CD8-positive, alpha-beta memory T cell (primary cell): ENCODE results near the gene GFM1. TPM values are rescaled to one million over a fixed set of nuclear protein-coding genes. Genes with fewer than 3 reads are reported as not detected.

ENCODE experiments used
- CTCF ChIA-PET: fragments of 350-600 bp; sonication (Branson Sonifier 250); formaldehyde crosslinking; loops from one replicate; lab custom pipeline; 2021; ENCODE audit warnings: antibody characterized with exemption; lab: Charles Lee
- POLR2A ChIA-PET: fragments of 350-600 bp; sonication (Branson Sonifier 250); formaldehyde crosslinking; loops from one replicate; lab custom pipeline; 2021; ENCODE audit warnings: antibody characterized with exemption; lab: Charles Lee
- DNase-seq, 5 donors: peaks; one replicate each; pipeline versions ENCODE4 v3.0.0 to v3.0.0-alpha.2; 2020 to 2022; ENCODE audit warnings: mixed read lengths in 1 of 5
- H3K27ac ChIP-seq: one replicate; pipeline ENCODE4 v1.7.0; 2013; ENCODE audit warnings: low read depth, mild to moderate bottlenecking, low read length, moderate library complexity
- H3K27me3 ChIP-seq: 2 replicates; pipeline ENCODE4 v1.7.0; 2013; ENCODE audit warnings: low read length, mild to moderate bottlenecking; ENCODE audit not compliant: insufficient read depth, poor library complexity, severe bottlenecking
- H3K36me3 ChIP-seq: 2 replicates; pipeline ENCODE4 v1.7.0; 2013; ENCODE audit warnings: mild to moderate bottlenecking, low read length, moderate library complexity; ENCODE audit not compliant: insufficient read depth
- H3K4me1 ChIP-seq: 2 replicates; pipeline ENCODE4 v1.7.0; 2013; ENCODE audit warnings: mild to moderate bottlenecking, low read length, moderate library complexity; ENCODE audit not compliant: insufficient read depth
- H3K4me3 ChIP-seq: 2 replicates; pipeline ENCODE4 v1.7.0; 2013; ENCODE audit warnings: mild to moderate bottlenecking, low read length
- H3K9me3 ChIP-seq: 2 replicates; pipeline ENCODE4 v1.7.0; 2013; ENCODE audit warnings: mild to moderate bottlenecking, low read length
- H3K27ac Mint-ChIP-seq, 8 donors: one replicate each; pipeline ENCODE4 v1.8.0; 2020 to 2021; ENCODE audit warnings: mixed read lengths in 8 of 8, mild to moderate bottlenecking in 6 of 8, inconsistent platforms in 3 of 8, moderate library complexity in 3 of 8
- H3K27me3 Mint-ChIP-seq, 2 donors: one replicate each; pipeline ENCODE4 v1.8.0; 2020 to 2021; ENCODE audit warnings: mixed read lengths in 2 of 2, mild to moderate bottlenecking in 1 of 2, moderate library complexity in 1 of 2
- H3K36me3 Mint-ChIP-seq, 3 donors: one replicate each; pipeline ENCODE4 v1.8.0; 2020 to 2021; ENCODE audit warnings: mixed read lengths in 3 of 3, inconsistent platforms in 1 of 3, mild to moderate bottlenecking in 1 of 3
- H3K4me1 Mint-ChIP-seq, 3 donors: one replicate each; pipeline ENCODE4 v1.8.0; 2020 to 2021; ENCODE audit warnings: mixed read lengths in 3 of 3, inconsistent platforms in 1 of 3, mild to moderate bottlenecking in 1 of 3
- H3K4me3 Mint-ChIP-seq, 7 donors: one replicate each; pipeline ENCODE4 v1.8.0; 2020 to 2021; ENCODE audit warnings: mixed read lengths in 7 of 7, mild to moderate bottlenecking in 6 of 7, moderate library complexity in 4 of 7, inconsistent platforms in 2 of 7
- H3K9me3 Mint-ChIP-seq, 5 donors: one replicate each; pipeline ENCODE4 v1.8.0; 2020 to 2022; ENCODE audit warnings: mixed read lengths in 5 of 5, mild to moderate bottlenecking in 3 of 5, moderate library complexity in 2 of 5, inconsistent platforms in 1 of 5
- polyA plus RNA-seq: library from polyadenylated mRNA; unstranded; fragments of 300-500 nt; fragmentation: Illumina TruSeq; gene quantifications from one replicate; pipeline ENCODE4 v1.2.3, GENCODE V29; 2021
- total RNA-seq, 2 experiments: library from RNA; stranded (reverse); gene quantifications; one replicate each; pipeline ENCODE4 v1.2.3, GENCODE V29; 2021

GFM1 gene
- total and polyA plus RNA-seq, 3 experiments from 2014 or later = 31.7 to 99.9 (median 91.2) TPM

- no peak overlapping the region for H3K4me3 ChIP-seq
- peak overlapping the region in 6 of 8 donors; percentile 6 to 85 (median 60) for H3K27ac Mint-ChIP-seq
- H3K27ac ChIP-seq = no peak overlapping the region
These were observed 2.3 kb upstream of the GFM1 start for GRCh38 chr3:158642005-158642404.

GRCh38 chr3:158642474-158643210 lies 1.7 kb upstream of the GFM1 start:
- Mint-ChIP-seq H3K27me3 (no peaks in the 10 kb centered on the region), H3K36me3 (peaks cover 0 to 23% (median under 1%) of the 10 kb centered on the region in 3 donors), H3K4me1 (peaks cover 39 to 64% (median 62%) of the 10 kb centered on the region in 3 donors), H3K27ac (peak overlapping the region in 7 of 8 donors; percentile 3 to 81 (median 73)), H3K4me3 (peak overlapping the region in 3 of 7 donors; percentile 14 to 40 (median 20)), H3K9me3 (no peaks in the 10 kb centered on the region)
- H3K9me3 ChIP-seq = no peaks in the 10 kb centered on the region
- ChIA-PET CTCF (interaction anchor here (1.3 kb wide), 1 partner anchor 158 kb away, joined by 3 read pairs; no protein-coding TSS in a partner anchor), POLR2A (no interaction called here)
- no peak overlapping the region for H3K27ac ChIP-seq
- H3K27me3 ChIP-seq = no peaks in the 10 kb centered on the region
- no peak for DNase-seq
- no peak overlapping the region for H3K4me3 ChIP-seq
- peaks cover 10% of the 10 kb centered on the region for H3K36me3 ChIP-seq
- H3K4me1 ChIP-seq = peaks cover 14% of the 10 kb centered on the region

More at GRCh38 chr3:158642005-158642404, 2.3 kb upstream of the GFM1 start:
- peaks cover 10% of the 10 kb centered on the region for H3K36me3 ChIP-seq
- peak in 2 of 5 donors; percentile 4 to 15 for DNase-seq
- H3K27me3 ChIP-seq = no peaks in the 10 kb centered on the region
- Mint-ChIP-seq H3K4me3 (peak overlapping the region in 5 of 7 donors; percentile 14 to 67 (median 28)), H3K9me3 (no peaks in the 10 kb centered on the region), H3K36me3 (peaks cover 0 to 16% (median 0%) of the 10 kb centered on the region in 3 donors), H3K4me1 (peaks cover 37 to 58% (median 56%) of the 10 kb centered on the region in 3 donors), H3K27me3 (no peaks in the 10 kb centered on the region)
- CTCF ChIA-PET = interaction anchor here (0.6 to 1.3 kb wide), 2 partner anchors 17 to 159 kb away, joined by 3 read pairs; no protein-coding TSS in a partner anchor
- POLR2A ChIA-PET = no interaction called here
- H3K9me3 ChIP-seq = no peaks in the 10 kb centered on the region
- H3K4me1 ChIP-seq = peaks cover 14% of the 10 kb centered on the region

- no peaks in the 10 kb centered on the region for H3K27me3 Mint-ChIP-seq
- peaks cover 34 to 55% (median 46%) of the 10 kb centered on the region in 3 donors for H3K4me1 Mint-ChIP-seq
- no peak overlapping the region for H3K4me3 Mint-ChIP-seq
- H3K4me3 ChIP-seq = no peak overlapping the region
- H3K27me3 ChIP-seq = no peaks in the 10 kb centered on the region
- no peak for DNase-seq
- no peaks in the 10 kb centered on the region for H3K9me3 Mint-ChIP-seq
- peaks cover 28% of the 10 kb centered on the region for H3K36me3 ChIP-seq
- H3K4me1 ChIP-seq = peaks cover 14% of the 10 kb centered on the region
- no peak overlapping the region for H3K27ac ChIP-seq
- H3K27ac Mint-ChIP-seq = peak overlapping the region in 3 of 8 donors; percentile 5 to 48 (median 38)
- H3K9me3 ChIP-seq = no peaks in the 10 kb centered on the region
- CTCF ChIA-PET = no interaction called here
- peaks cover 5 to 80% (median 19%) of the 10 kb centered on the region in 3 donors for H3K36me3 Mint-ChIP-seq
- POLR2A ChIA-PET = no interaction called here
These were observed 5.5 kb downstream of the GFM1 start for GRCh38 chr3:158649791-158650190.

GRCh38 chr3:158651192-158651591 lies 6.9 kb downstream of the GFM1 start:
- Mint-ChIP-seq H3K27me3 (no peaks in the 10 kb centered on the region), H3K4me1 (peaks cover 23 to 42% (median 33%) of the 10 kb centered on the region in 3 donors), H3K27ac (no peak overlapping the region), H3K4me3 (no peak overlapping the region), H3K9me3 (no peaks in the 10 kb centered on the region), H3K36me3 (peaks cover 8 to 86% (median 25%) of the 10 kb centered on the region in 3 donors)
- H3K4me3 ChIP-seq = no peak overlapping the region
- H3K9me3 ChIP-seq = no peaks in the 10 kb centered on the region
- peaks cover 31% of the 10 kb centered on the region for H3K36me3 ChIP-seq
- H3K27me3 ChIP-seq = no peaks in the 10 kb centered on the region
- ChIA-PET POLR2A (no interaction called here), CTCF (no interaction called here)
- no peak for DNase-seq
- peaks cover 5% of the 10 kb centered on the region for H3K4me1 ChIP-seq
- H3K27ac ChIP-seq = no peak overlapping the region

- no peak overlapping the region for H3K27ac Mint-ChIP-seq
- Histone ChIP-seq H3K36me3 (peaks cover 31% of the 10 kb centered on the region), H3K27ac (no peak overlapping the region), H3K27me3 (no peaks in the 10 kb centered on the region), H3K4me1 (no peaks in the 10 kb centered on the region), H3K9me3 (no peaks in the 10 kb centered on the region), H3K4me3 (no peak overlapping the region)
- peaks cover 8 to 82% (median 29%) of the 10 kb centered on the region in 3 donors for H3K36me3 Mint-ChIP-seq
- CTCF ChIA-PET = interaction anchor here (3.0 kb wide), 1 partner anchor 8 kb away, joined by 12 read pairs; the partner anchor contains the start of gene GFM1
- peaks cover 15 to 33% (median 22%) of the 10 kb centered on the region in 3 donors for H3K4me1 Mint-ChIP-seq
- no peak overlapping the region for H3K4me3 Mint-ChIP-seq
- H3K9me3 Mint-ChIP-seq = no peaks in the 10 kb centered on the region
- POLR2A ChIA-PET = no interaction called here
- no peak for DNase-seq
- H3K27me3 Mint-ChIP-seq = no peaks in the 10 kb centered on the region
These were observed 8.1 kb downstream of the GFM1 start for GRCh38 chr3:158652463-158652862.

GRCh38 chr3:158658889-158659288 lies 14.6 kb downstream of the GFM1 start:
- H3K27ac Mint-ChIP-seq = peak overlapping the region in 1 of 8 donors; percentile 68
- H3K9me3 Mint-ChIP-seq = no peaks in the 10 kb centered on the region
- no peak overlapping the region for H3K4me3 ChIP-seq
- ChIA-PET CTCF (interaction anchor here (1.0 to 3.5 kb wide), 7 partner anchors 12 to 143 kb away, joined by 3 to 28 read pairs (median 9); partner anchors contain the start of genes GFM1, LXN and MFSD1), POLR2A (interaction anchor here (1.0 kb wide), 1 partner anchor 15 kb away, joined by 3 read pairs; the partner anchor contains the start of gene GFM1)
- H3K4me1 ChIP-seq = no peaks in the 10 kb centered on the region
- H3K36me3 ChIP-seq = peaks cover 38% of the 10 kb centered on the region
- peaks cover 3 to 82% (median 21%) of the 10 kb centered on the region in 3 donors for H3K36me3 Mint-ChIP-seq
- no peaks in the 10 kb centered on the region for H3K27me3 ChIP-seq
- H3K4me1 Mint-ChIP-seq = peaks cover 2 to 22% (median 20%) of the 10 kb centered on the region in 3 donors
- peak overlapping the region in 1 of 7 donors; percentile 66 for H3K4me3 Mint-ChIP-seq
- no peak overlapping the region for H3K27ac ChIP-seq
- no peaks in the 10 kb centered on the region for H3K27me3 Mint-ChIP-seq
- H3K9me3 ChIP-seq = no peaks in the 10 kb centered on the region
- DNase-seq = no peak

GRCh38 chr3:158659454-158660237 lies 15.3 kb downstream of the GFM1 start:
- no peaks in the 10 kb centered on the region for H3K27me3 Mint-ChIP-seq
- CTCF ChIA-PET = interaction anchor here (1.0 to 3.5 kb wide), 10 partner anchors 11 to 150 kb away, joined by 3 to 28 read pairs (median 6); partner anchors contain the start of genes GFM1, LXN and MFSD1
- peaks cover 2 to 23% (median 21%) of the 10 kb centered on the region in 3 donors for H3K4me1 Mint-ChIP-seq
- H3K9me3 Mint-ChIP-seq = no peaks in the 10 kb centered on the region
- H3K36me3 Mint-ChIP-seq = peaks cover 3 to 82% (median 23%) of the 10 kb centered on the region in 3 donors
- Histone ChIP-seq H3K9me3 (no peaks in the 10 kb centered on the region), H3K27ac (no peak overlapping the region), H3K4me3 (no peak overlapping the region), H3K36me3 (peaks cover 43% of the 10 kb centered on the region), H3K4me1 (no peaks in the 10 kb centered on the region), H3K27me3 (no peaks in the 10 kb centered on the region)
- peak overlapping the region in 5 of 8 donors; percentile 10 to 50 (median 42) for H3K27ac Mint-ChIP-seq
- POLR2A ChIA-PET = interaction anchor here (0.6 to 1.0 kb wide), 2 partner anchors 16 to 118 kb away, joined by 3 to 4 read pairs; partner anchors contain the start of gene GFM1
- peak in 4 of 5 donors; percentile 15 to 54 (median 24) for DNase-seq
- H3K4me3 Mint-ChIP-seq = no peak overlapping the region
